NCI-H2081 (cell line): ENCODE results near the gene DYRK3.
"Not testable (repeated sequence)": the region's sequence is repeated elsewhere in the genome, so short reads cannot be mapped to it uniquely, and the experiment has no call there.

ENCODE experiments used
- DNase-seq, 2 experiments: peaks; one replicate each; lab custom pipeline; 2025; lab: John Stamatoyannopoulos, UW

Gene DYRK3

GRCh38 chr1:206635080-206635977 lies at the start of gene DYRK3:
DYRK3 (plus strand) TSS chr1:206635536; CDS start chr1:206635704, 168 bp downstream.
- peak; percentile 94 to 96 for DNase-seq

GRCh38 chr1:206586501-206587445 lies 48.6 kb upstream of the DYRK3 start:
- DNase-seq, result no peak

GRCh38 chr1:206587904-206588303 lies 47.4 kb upstream of the DYRK3 start:
- no peak for DNase-seq

GRCh38 chr1:206588492-206588891 lies 46.8 kb upstream of the DYRK3 start:
- DNase-seq, result no peak

GRCh38 chr1:206589206-206589605 lies 46.1 kb upstream of the DYRK3 start:
- DNase-seq, result no peak

- no peak for DNase-seq
Observed at GRCh38 chr1:206590025-206590758, 45.1 kb upstream of the DYRK3 start.

GRCh38 chr1:206591226-206591625 lies 44.1 kb upstream of the DYRK3 start:
- DNase-seq, result no peak

- no peak for DNase-seq
Observed at GRCh38 chr1:206591696-206592095, 43.6 kb upstream of the DYRK3 start.

- no peak for DNase-seq
Observed at GRCh38 chr1:206593351-206593925, 41.9 kb upstream of the DYRK3 start.

DNA sequence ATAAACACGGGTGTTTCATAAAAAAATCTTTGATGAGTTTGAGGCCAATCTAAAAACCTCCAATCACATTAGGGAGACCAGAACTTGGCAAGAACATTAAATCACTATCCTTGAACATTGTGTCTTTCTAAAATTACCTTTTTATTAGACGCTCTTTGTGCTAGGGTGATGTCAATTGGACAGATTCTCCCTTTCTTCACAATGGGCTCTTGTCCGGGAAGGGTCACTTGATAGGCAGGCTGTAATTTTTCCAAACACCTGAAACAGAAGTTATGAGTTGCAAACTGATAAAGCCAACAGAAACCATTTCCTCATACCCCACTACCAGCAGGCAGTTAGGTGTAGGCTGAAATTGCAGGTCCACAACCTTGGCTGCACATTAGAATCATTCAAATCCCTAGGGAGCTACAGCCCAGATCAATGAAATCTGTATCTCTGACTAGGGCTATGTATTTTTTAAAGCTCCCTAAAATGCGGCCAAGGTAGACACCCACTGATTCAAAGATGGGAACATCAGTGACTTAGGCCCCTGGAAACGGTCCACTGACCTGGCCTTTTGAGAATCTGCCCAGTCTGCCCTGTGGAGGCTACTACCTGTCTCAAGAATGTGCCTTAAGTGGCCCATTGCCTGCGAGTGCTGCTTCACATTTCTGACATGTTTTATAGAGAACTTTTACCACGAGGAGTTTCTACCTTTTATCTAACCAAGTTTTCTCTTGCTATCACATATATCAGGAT lies 39.6 kb upstream of the DYRK3 start:
- no peak for DNase-seq

GRCh38 chr1:206596319-206596666 lies 39.0 kb upstream of the DYRK3 start:
- DNase-seq, result no peak

DNA sequence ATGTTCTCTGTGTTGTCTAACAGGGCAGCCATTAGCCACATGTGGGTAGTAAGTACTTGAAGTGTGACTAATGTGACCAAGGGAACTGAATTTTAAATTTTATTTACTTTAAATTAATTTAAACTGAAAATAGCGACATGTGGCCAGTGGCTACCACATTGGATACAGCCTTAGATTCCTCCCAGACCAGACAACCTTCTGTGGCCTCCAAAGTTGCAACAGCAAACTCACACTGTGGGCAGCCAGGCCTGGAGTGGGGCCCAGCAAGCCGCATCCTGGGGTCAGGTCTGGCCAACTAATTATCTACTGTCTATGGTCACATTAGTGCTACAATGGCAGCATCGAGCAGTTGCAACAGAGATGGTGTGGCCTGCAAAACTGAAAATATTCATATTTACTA lies 34.8 kb upstream of the DYRK3 start:
- DNase-seq, result no peak

DNA sequence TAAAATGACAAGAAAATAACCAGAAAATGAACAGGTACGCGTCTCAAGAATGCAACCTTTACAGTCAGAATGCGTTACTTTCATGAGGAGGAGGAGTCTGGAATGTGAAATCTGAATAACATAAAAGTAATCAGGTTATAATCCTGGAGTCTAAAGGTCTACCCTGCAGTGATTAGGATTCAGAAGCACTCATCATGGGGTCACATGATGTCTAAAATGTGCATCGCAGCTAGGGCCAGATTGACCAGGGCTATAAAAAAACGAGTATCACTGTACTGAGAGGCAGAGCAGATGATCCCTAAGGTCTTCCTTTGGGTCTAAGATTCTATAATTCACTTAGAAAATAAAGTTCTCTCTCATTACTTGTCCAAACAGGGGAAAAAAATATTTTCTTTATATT lies 30.5 kb upstream of the DYRK3 start:
- DNase-seq, result no peak

- peak; percentile 19 to 50 for DNase-seq
Observed at GRCh38 chr1:206606867-206607266, 28.5 kb upstream of the DYRK3 start.

DNA sequence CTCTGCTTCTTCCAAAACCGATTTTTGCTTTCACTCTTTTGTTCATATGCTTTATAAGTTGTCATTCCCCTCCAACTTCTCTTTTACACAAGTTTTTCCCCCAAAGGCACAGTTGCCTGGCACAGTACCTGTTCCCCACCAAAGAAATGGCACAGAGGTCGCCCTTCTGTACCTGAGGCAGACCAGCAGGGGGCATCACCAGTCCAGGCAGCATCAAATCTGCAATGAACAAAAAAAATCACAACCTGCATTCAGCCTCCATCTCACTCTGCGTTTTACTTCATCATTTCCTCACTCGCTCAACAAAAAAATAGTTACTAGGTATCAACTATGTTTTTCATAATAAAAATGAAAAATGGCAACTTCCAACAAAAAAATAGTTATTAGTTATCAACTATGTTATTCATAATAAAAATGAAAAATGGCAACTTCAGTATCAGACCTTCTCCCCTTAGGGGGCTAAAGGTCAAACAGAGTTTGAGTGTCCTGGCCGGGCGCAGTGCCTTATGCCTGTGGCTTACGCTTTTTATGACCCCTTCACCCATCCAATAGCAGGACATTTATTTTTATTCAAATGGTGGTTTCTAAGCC lies 27.1 kb upstream of the DYRK3 start:
- peak; percentile 31 to 49 for DNase-seq

- peak in 1 of 2 experiments; percentile 16 for DNase-seq
Observed at GRCh38 chr1:206609229-206609991, 25.9 kb upstream of the DYRK3 start.

GRCh38 chr1:206612129-206612876 lies 23.0 kb upstream of the DYRK3 start, which contains the start of gene EIF2D:
EIF2D (minus strand) TSS chr1:206612465; CDS start chr1:206612342, 123 bp downstream.
- DNase-seq, result peak; percentile 96 to 97

DNA sequence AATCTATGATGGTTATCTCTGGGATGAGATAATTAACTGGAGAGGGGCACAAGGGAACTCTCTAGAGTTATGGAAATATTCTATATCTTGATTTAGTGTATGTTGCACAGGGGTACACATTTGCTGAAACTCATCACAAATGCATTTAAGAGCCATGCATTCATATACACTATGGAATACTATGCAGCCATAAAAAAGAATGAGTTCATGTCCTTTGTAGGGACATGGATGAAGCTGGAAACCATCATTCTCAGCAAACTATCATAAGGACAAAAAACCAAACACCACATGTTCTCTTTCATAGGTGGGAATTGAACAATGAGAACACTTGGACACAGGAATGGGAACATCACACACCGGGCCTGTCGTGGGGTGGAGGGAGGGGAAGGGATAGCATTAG lies 8.9 kb upstream of the DYRK3 start:
- DNase-seq, result not testable (repeated sequence)

- DNase-seq, result no peak
Observed at GRCh38 chr1:206628916-206629315, 6.4 kb upstream of the DYRK3 start.
